ENCODE measurements around the gene RPL11.
"Not testable (repeated sequence)": the region's sequence is repeated elsewhere in the genome, so short reads cannot be mapped to it uniquely, and the experiment has no call there.

The RPL11 gene

GRCh38 chr1:23685197-23685596 is 6.4 kb upstream of the RPL11 start:
- not testable (repeated sequence) for DNase-seq (ENCODE audit: low spot score)

DNA sequence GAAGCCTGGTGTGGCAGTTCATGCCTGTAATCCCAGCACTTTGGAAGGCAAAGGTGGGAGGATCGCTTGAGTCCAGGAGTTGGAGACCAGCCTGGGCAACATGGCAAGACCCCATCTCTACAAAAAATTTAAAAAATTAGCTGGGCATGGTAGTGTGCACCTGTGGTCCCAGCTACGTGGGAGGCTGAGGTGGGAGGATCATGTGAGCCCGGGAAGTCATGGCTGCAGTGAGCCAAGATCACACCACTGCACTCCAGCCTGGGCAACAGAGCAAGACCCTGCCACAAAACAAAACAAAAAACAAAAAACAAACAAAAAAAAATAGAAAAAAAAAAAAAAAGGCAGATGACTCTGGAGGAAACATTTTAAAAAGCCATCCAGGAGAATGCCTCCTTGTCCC is 3.9 kb upstream of the RPL11 start:
- not testable (repeated sequence) for DNase-seq (ENCODE audit: low spot score)

- DNase-seq (ENCODE audit: low spot score): not testable (repeated sequence)
These were observed 3.3 kb upstream of the RPL11 start for GRCh38 chr1:23688281-23688680.

DNA sequence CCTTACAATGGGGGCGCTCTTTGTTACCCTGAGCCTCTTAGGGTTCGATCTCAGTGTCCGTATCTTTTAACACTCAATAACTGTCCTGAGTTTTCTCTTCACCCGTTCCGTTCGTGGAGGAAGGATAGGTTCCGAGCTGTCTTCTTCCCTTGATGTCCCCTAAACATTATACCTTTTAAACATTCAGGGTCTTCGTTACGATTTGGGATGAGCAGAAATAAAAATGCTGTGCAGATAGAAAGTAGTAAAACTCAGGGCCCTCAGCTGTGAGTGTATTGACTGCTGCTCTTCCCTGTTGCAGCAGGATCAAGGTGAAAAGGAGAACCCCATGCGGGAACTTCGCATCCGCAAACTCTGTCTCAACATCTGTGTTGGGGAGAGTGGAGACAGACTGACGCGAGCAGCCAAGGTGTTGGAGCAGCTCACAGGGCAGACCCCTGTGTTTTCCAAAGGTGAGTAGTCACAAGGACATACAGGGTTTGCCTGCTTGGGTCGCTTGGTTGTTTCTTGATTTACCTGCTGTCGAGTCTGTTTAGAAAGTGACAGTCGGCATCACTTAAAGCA is 784 bp downstream of the RPL11 start:
- no peak for DNase-seq (ENCODE audit: low spot score)

GRCh38 chr1:23693599-23693998 is 2.0 kb downstream of the RPL11 start:
- no peak for DNase-seq (ENCODE audit: low spot score)

GRCh38 chr1:23694371-23694770 is 2.8 kb downstream of the RPL11 start:
- DNase-seq (ENCODE audit: low spot score): no peak

GRCh38 chr1:23695667-23696066 is 4.1 kb downstream of the RPL11 start:
- no peak for DNase-seq (ENCODE audit: low spot score)

DNA sequence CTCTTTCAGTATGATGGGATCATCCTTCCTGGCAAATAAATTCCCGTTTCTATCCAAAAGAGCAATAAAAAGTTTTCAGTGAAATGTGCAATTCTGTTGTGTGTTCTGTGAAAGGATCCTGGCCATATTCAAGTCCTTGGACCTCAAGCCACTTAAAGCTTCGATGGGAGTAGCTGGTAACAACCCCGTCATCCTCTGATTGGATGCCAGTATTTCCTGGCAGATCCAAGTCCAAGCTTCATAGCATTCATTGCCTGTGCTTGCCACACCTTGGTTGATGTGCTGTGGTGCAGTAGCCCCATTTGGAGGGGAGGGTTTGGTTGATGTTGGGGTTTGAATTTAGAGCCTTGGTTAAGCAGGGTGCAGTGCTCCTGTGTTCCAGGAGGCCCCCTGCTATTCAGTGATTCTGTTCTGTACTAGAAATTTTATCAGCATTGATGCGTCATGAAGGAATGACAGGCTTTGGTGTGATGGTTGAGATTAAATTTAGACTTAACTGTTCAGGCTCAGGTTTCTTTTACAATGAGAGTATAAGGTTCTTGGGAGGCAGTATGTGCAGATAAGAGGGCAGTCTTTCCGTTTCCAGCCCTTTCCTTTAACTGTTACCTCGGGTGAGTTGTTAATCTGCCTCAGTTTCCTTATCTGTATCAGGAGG is 4.9 kb downstream of the RPL11 start:
- no peak for DNase-seq (ENCODE audit: low spot score)

DNA sequence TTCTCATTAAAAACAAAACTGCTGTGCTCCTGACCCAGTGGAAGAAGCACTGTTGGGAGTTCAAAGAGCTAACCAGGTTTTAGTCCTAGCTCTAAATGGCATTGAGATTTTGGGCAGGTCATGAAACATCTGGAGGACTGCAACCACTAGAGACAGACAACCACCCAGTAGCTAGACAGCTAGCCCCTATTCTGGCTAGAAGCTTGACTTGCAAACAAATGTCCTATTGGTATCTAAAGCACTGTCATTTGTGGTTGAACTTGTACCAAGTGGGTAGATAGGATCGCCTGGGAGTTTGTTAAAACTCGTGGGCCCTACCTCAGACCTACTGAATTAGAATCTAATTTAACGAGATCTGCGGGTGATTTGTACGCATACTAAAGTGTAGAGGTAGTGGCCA is 6.9 kb downstream of the RPL11 start:
- DNase-seq (ENCODE audit: low spot score): no peak

GRCh38 chr1:23699280-23700179 is 7.9 kb downstream of the RPL11 start:
- DNase-seq (ENCODE audit: low spot score): no peak

GRCh38 chr1:23701310-23701709 is 9.7 kb downstream of the RPL11 start:
- DNase-seq (ENCODE audit: low spot score): no peak

DNA sequence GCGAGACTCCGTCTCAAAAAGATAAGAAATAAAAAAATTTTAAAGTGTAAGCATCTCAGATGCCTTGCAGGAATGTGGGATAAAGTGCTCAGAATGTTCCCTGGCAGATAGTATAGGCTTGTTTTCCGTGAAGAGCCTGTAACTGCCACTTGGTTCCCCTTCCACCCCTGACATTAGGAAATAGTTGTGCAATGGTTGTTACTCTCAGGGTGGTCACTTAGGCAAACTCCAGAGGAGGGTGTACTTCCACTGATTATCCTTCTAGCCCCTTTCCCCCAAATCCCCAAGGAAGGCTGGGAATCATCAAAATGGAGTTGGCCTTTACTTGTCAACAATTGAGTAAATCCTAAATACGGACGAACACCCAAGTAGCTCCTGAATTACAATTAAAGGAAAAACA is 10.4 kb downstream of the RPL11 start:
- no peak for DNase-seq (ENCODE audit: low spot score)

DNA sequence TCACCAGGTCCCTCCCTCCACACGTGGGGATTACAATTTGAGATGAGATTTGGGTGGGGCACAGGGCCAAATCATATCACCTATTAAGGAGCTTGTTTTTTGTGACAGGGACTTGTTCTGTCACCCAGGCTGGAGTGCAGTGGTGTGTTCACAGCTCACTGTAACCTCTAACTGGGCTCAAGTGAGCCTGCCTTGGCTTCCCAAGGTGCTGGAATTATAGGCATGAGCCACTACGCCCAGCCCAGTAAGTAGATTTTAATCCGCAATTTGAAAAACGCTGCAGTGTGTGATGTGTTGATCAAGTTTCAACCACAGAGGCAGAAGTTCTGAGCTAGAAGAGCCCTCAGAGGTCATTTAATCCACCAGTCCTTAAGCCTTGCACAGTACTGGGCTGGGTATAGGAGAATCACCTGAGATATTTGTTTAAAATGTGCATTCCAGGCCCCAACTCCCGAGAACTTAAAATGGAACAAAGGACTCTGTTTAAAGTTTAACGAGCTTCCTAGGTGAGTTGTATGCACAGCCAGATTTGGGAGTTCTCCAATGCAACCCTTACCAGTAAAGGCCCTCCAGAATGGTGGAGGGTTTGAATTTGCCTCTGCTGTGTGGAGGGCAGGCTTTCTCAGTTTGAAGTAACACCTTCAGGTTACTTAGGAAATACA is 13.4 kb downstream of the RPL11 start:
- no peak for DNase-seq (ENCODE audit: low spot score)

- no peak for DNase-seq (ENCODE audit: low spot score)
These were observed 17.6 kb downstream of the RPL11 start for GRCh38 chr1:23709229-23709628.

GRCh38 chr1:23718482-23718881 is 26.9 kb downstream of the RPL11 start:
- peak; percentile 53 for DNase-seq (ENCODE audit: low spot score)

- DNase-seq (ENCODE audit: low spot score): no peak
These were observed 27.7 kb downstream of the RPL11 start for GRCh38 chr1:23719162-23719820.

GRCh38 chr1:23720256-23720995 is 28.8 kb downstream of the RPL11 start:
- DNase-seq (ENCODE audit: low spot score): no peak

DNA sequence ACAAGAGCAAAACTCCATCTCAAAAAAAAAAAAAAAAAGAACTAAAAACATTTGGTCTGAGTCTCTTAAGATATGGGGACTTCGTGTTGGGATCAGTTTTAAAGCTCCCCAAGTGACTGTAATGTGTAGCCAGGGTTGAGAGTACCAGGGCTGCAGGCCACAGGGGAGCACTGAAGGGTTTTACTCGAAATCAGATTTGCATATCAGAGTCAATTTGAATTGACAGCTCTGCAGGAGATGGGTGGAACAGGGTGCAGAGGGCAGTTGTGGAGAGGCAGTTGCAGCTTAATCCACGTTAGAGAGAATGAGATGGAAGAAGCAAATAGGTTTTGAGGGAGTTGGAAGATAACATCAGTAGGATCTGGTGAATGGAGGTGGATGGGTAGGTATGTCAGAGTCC is 31.0 kb downstream of the RPL11 start:
- DNase-seq (ENCODE audit: low spot score): no peak

DNA sequence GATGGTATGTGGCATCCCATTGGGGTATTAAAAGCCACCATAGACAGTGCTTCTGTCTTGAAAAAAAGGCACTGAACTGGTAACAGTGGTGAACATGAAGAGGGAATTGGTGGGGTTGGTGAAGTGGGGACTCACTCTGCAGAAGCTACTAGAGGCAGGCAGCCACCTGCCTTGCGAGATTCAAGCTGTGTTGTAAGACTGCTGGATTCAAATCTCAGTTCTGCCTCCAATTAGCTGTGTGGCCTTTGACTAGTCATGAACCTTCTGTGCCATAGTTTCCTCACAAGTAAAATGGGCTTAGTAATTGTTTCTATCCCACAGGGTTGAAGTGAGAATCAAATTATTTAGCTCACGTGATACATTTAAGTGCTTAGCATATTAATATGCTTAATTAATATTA is 35.1 kb downstream of the RPL11 start:
- no peak for DNase-seq (ENCODE audit: low spot score)

DNA sequence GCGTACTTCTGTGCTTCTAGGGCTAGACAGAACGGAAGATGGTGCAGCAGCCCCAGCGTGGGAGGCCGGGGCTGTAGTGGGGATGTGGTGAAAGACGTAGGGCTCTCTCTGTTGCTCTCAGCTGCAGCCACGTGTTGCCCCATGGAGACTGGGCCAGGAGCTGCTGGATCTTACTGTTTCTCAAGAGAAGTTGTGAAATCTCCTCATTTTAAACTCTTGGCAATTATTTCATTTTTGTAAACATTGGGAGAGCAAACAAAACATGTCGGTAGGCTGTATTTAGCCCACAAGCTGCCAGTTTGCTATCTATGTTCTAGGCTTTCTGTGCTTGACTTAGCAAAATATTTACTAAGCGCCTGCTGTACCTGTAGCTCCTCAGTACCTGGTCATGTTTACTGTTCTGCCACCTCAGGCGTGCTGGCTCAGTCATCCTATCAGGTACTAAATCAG is 35.8 kb downstream of the RPL11 start:
- peak; percentile 63 for DNase-seq (ENCODE audit: low spot score)

Data from AG08395 (cell line).